ENCODE results near the gene ARSA.

DNA sequence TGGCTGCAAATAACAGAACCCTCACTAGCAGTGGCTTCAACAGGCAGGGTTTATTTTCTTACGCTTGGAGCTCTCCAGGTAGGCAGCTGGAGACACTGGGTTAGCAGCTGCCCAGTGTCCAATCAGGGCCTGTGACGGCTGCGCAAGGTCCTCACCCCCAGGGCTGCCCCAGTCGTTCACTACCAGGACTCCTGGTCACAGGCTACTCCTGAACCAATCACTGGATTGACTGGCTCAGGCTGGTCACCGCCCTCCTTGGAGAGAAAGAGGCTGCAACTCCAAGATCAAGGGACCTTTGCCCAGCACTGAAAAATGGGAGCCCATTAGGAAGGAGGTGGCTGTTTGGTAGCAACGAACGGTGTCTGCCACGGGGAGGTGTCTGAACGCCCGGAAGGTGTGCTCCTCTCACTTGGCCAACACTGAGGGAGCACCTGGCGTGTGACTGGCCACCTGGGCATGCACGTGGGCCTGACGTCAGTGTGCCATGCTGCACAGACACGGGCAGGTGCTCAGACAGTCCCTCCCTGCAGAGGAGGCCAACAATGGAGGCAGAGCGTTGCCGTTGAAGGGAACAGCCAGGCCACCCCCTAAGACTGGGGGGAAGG is 5.1 kb downstream of the ARSA start:
- TF ChIP-seq YY1 (IDR thresholded peaks at IDR 0.05; ENCODE audit: insufficient read depth, insufficient read length) (no peak), SUZ12 (IDR thresholded peaks at IDR 0.05; ENCODE audit: extremely low read depth, insufficient read depth, insufficient read length) (no peak), ZNF274 (IDR thresholded peaks at IDR 0.05; ENCODE audit: low read depth, low read length) (no peak)
